Upper lobe of left lung (tissue), 6 donors: Measurements from ENCODE around the gene SLC7A6. TPM values are rescaled to one million over a fixed set of nuclear protein-coding genes. Genes with fewer than 3 reads are reported as not detected.

Experiments
- ATAC-seq, 2 donors: fragments of 200-7000 bp; cut with Tn5 transposase; one replicate each; pipeline ENCODE4 v1.9.1; 2022; ENCODE audit warnings: mild to moderate bottlenecking in 2 of 2, moderate library complexity in 2 of 2; ENCODE audit not compliant: low FRiP score in 2 of 2
- DNase-seq, 2 donors: peaks; one replicate each; pipeline ENCODE4 v3.0.0-alpha.2; 2019 to 2020
- H3K27ac ChIP-seq, 4 donors: fragments of 200-600 bp; sonication (generic); one replicate each; pipeline ENCODE4 v1.5.1; 2016 to 2019
- H3K27me3 ChIP-seq, 4 donors: fragments of 200-600 bp; sonication (generic); one replicate each; pipeline ENCODE4 v1.5.1; 2017 to 2019
- H3K36me3 ChIP-seq, 4 donors: fragments of 200-600 bp; sonication (generic); one replicate each; pipeline ENCODE4 v1.5.1; 2016 to 2019
- H3K4me1 ChIP-seq, 4 donors: fragments of 200-600 bp; sonication (generic); one replicate each; pipeline ENCODE4 v1.5.1; 2018 to 2019
- H3K4me3 ChIP-seq, 4 donors: fragments of 200-600 bp; sonication (generic); one replicate each; pipeline ENCODE4 v1.5.1; 2017 to 2019; ENCODE audit warnings: mild to moderate bottlenecking in 2 of 4, moderate library complexity in 1 of 4
- H3K9me3 ChIP-seq, 4 donors: fragments of 200-600 bp; sonication (generic); one replicate each; pipeline ENCODE4 v1.5.1; 2018 to 2019
- EP300 ChIP-seq, 4 donors: sonication (generic); formaldehyde crosslinking; IDR thresholded peaks; one replicate each; pipeline ENCODE4 v1.5.1; 2017; ENCODE audit warnings: antibody characterized with exemption in 4 of 4, control low read depth in 2 of 4
- POLR2A ChIP-seq, 4 donors: fragments of 450-650 bp; IDR thresholded peaks; one replicate each; pipeline ENCODE4 v1.5.1; 2016 to 2017; ENCODE audit warnings: antibody characterized with exemption in 4 of 4, mild to moderate bottlenecking in 2 of 4
- POLR2AphosphoS5 ChIP-seq, 2 donors: sonication (generic); formaldehyde crosslinking; IDR thresholded peaks; one replicate each; pipeline ENCODE4 v1.5.1; 2017; ENCODE audit warnings: antibody characterized with exemption in 2 of 2
- WGBS, 2 donors: methylation state at CpG; one replicate each; pipeline ENCODE4 v1.1.5; 2017 to 2018; 5-methylcytosine and 5-hydroxymethylcytosine counted together
- total RNA-seq, 6 donors: library from RNA; depleted of rRNA in 4 of 6; stranded (reverse); fragments of >200 nt in 4 of 6; gene quantifications; one replicate each; pipeline versions ENCODE4 v1.1.0 to v1.2.1, GENCODE V29; 2016 to 2021
- TF ChIP-seq, protein P1 (sequence below), 6 experiments: fragments of 450-650 bp in 4 of 6; fragments of 200-600 bp in 2 of 6; sonication (generic) in 2 of 6; IDR thresholded peaks; one replicate each; pipeline ENCODE4 v1.5.1; 2016 to 2019; ENCODE audit warnings: antibody characterized with exemption in 6 of 6
- donor health status: DM: no; HTN: no; CAD: no; lungs with moderate emphysema.
- donor health status: DM: no; HTN: yes; CAD: no; lungs with severe emphysema.

Gene SLC7A6
- total RNA-seq, 6 donors from 2014 or later, result 44.9 to 109 (median 49.5) TPM

DNA sequence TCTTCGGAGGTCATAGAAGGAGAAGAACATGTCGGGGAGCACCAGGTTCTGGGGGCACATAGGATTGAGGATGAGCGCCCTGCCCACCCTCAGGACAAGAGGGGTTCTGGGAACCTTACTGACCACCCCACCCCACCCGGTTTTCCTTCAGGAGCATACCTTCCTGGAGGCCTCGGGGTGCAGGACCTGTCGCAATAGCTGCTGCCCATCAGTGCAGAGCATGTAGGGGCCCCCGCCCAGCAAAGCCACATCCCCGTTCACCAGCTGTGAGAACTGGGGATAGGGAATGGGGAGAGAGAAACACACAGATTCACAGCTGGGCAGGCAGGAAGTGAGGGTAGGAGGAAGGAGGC lies 30.5 kb upstream of the SLC7A6 start:
- H3K4me3 ChIP-seq, result peak overlapping the region in 3 of 4 donors; percentile 17 to 35 (median 29)
- TF ChIP-seq EP300 (IDR thresholded peaks at IDR 0.05), result no peak
- TF ChIP-seq POLR2AphosphoS5 (IDR thresholded peaks at IDR 0.05), result no peak
- TF ChIP-seq, protein P1, sequence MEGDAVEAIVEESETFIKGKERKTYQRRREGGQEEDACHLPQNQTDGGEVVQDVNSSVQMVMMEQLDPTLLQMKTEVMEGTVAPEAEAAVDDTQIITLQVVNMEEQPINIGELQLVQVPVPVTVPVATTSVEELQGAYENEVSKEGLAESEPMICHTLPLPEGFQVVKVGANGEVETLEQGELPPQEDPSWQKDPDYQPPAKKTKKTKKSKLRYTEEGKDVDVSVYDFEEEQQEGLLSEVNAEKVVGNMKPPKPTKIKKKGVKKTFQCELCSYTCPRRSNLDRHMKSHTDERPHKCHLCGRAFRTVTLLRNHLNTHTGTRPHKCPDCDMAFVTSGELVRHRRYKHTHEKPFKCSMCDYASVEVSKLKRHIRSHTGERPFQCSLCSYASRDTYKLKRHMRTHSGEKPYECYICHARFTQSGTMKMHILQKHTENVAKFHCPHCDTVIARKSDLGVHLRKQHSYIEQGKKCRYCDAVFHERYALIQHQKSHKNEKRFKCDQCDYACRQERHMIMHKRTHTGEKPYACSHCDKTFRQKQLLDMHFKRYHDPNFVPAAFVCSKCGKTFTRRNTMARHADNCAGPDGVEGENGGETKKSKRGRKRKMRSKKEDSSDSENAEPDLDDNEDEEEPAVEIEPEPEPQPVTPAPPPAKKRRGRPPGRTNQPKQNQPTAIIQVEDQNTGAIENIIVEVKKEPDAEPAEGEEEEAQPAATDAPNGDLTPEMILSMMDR (IDR thresholded peaks at IDR 0.05), result no peak
- TF ChIP-seq POLR2A (IDR thresholded peaks at IDR 0.05), result no peak
- no peak for DNase-seq
- no peaks in the 10 kb centered on the region for H3K27me3 ChIP-seq
- peaks cover 0 to 30% (median 20%) of the 10 kb centered on the region in 4 donors for H3K36me3 ChIP-seq
- H3K27ac ChIP-seq, result peak overlapping the region in 3 of 4 donors; percentile 38 to 96 (median 88)
- 44 to 45% methylated on average over 7 to 8 of the region's 8 CpGs for WGBS, 2 donors
- no peak for ATAC-seq
- H3K9me3 ChIP-seq, result no peaks in the 10 kb centered on the region
- peaks cover 26 to 63% (median 42%) of the 10 kb centered on the region in 4 donors for H3K4me1 ChIP-seq

DNA sequence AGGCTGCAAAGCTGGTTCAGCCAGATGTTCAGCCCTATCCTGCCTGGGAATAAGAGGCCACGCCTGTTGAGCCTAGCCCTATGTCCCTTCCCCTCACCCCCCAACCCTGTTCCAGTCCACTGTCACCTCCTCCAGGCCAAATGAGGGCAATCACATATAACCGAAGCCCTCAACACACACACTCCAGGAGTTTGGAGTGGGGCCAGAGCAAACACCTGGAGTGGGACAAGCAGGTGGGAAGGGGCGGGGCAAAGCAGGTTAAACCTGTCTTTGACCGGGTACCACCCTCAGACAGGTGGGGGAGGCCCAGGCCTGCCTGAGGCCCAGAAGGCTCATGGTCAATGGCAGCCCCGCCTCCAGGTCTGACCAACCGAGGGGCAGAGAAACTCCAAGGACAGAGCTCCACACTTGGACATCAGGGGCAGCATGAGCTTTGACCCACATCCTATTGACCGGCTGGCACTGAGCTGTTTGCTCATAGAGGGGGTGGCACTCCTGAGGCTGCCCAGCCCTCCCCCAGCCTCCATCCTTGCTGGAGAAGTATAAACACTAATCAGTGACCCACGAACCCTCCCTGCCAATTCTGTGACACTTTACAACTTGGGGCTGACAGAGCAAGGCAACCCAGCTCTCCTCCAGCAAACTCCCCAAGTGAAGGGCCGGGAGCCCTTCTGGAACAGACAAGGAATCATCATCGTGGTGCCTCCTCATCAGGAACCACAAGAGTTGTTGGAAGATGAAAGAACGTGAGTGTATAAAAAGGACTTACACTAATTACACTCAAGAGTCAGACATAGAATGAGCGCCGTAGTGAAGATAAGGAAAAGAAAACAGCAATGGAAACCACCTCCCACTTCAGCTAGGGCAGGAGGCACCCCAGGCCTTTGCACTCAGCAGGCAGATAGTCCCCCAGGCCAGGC lies 29.9 kb upstream of the SLC7A6 start:
- WGBS, 2 donors, result 43 to 62% methylated on average over 9 to 13 of the region's 13 CpGs
- ATAC-seq, result peak; percentile 3 to 84

DNA sequence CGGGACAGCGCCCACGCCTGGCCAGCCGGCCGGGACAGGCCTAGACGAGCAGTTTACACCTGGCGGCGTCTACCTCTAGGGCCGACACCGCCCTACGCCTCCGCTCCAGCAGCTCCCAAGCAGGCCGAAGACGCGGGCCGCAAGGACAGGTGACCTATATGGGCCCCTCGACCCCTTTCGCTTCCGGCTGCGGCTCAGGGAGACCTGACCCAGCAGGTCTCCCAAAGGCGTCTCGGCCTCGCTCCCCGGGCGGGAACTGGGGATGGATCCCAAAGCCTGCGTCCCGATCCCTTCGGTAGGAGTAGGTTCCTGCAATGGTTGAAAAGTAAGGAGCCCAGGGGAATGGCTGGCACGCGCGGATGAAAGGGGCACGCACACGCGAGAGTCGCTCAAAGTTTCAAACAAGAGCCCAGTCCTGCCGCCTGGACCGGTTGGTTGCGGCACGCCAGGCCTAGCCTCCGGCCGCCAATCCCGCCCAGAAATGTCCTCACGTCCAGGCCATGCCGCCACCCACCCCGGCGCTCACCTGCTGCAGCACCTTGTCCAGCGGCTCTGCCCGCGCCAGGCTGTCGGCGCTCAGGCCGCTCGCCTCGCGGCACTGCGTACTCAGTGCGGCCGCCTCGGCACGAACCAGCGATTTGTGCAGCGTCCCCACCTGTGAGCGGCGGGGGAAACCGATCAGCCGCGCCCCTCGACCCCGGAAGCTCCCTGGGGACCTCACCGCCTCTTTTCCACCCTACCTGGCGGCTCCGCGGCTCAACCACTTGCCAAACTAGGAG lies 29.0 kb upstream of the SLC7A6 start:
- 58 to 59% methylated on average over 29 to 58 of the region's 73 CpGs for WGBS, 2 donors
- H3K27me3 ChIP-seq, result no peaks in the 10 kb centered on the region
- H3K4me3 ChIP-seq, result peak overlapping the region; percentile 17 to 66 (median 60)
- H3K27ac ChIP-seq, result peak overlapping the region; percentile 87 to 96 (median 92)
- H3K4me1 ChIP-seq, result peaks cover 27 to 66% (median 44%) of the 10 kb centered on the region in 4 donors
- DNase-seq (peak in 1 of 2 donors; percentile 89), ATAC-seq (no peak)
- peaks cover 0 to 23% (median 14%) of the 10 kb centered on the region in 4 donors for H3K36me3 ChIP-seq
- TF ChIP-seq POLR2AphosphoS5 (IDR thresholded peaks at IDR 0.05) (no peak), POLR2A (IDR thresholded peaks at IDR 0.05) (peak in 1 of 4 donors; percentile 53)
- TF ChIP-seq, protein P1 (IDR thresholded peaks at IDR 0.05), result peak in 1 of 6 experiments; percentile 8
- no peaks in the 10 kb centered on the region for H3K9me3 ChIP-seq

More for the DNA sequence above, 29.9 kb upstream of the SLC7A6 start:
- TF ChIP-seq POLR2A (IDR thresholded peaks at IDR 0.05) (peak in 2 of 4 donors; percentile 33 to 74), POLR2AphosphoS5 (IDR thresholded peaks at IDR 0.05) (peak; percentile 81 to 86), EP300 (IDR thresholded peaks at IDR 0.05) (peak; percentile 5 to 93 (median 58))
- TF ChIP-seq, protein P1 (IDR thresholded peaks at IDR 0.05), result peak in 2 of 6 experiments; percentile 4 to 16
- H3K4me3 ChIP-seq, result peak overlapping the region in 3 of 4 donors; percentile 56 to 66 (median 65)
- no peaks in the 10 kb centered on the region for H3K9me3 ChIP-seq
- H3K4me1 ChIP-seq, result peaks cover 23 to 61% (median 37%) of the 10 kb centered on the region in 4 donors
- DNase-seq, result peak; percentile 40 to 96
- peaks cover 0 to 30% (median 20%) of the 10 kb centered on the region in 4 donors for H3K36me3 ChIP-seq
- no peaks in the 10 kb centered on the region for H3K27me3 ChIP-seq
- peak overlapping the region; percentile 87 to 96 (median 92) for H3K27ac ChIP-seq

DNA sequence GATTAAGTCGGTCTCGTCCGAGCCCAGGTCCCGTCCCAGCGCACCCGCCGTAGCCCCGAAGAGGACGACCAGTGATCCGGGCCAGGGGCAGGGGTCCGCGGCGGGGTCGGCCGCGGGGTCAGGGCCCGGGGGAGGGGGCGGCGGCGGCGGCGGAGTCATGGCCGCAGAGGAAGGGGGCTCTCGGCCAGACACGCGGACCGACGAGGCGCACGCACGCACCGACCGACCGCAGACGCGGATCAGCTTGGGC lies 28.5 kb upstream of the SLC7A6 start, which contains the start of gene ESRP2:
TSS of gene ESRP2 (minus strand) at position 241 of the 250 bp plus-strand sequence. CDS start at position 159, 82 bp downstream.
- no peaks in the 10 kb centered on the region for H3K27me3 ChIP-seq
- ATAC-seq (no peak), DNase-seq (no peak)
- no peak for TF ChIP-seq EP300 (IDR thresholded peaks at IDR 0.05)
- TF ChIP-seq, protein P1 (IDR thresholded peaks at IDR 0.05), result no peak
- H3K27ac ChIP-seq, result peak within 1 kb of the TSS; percentile 87 to 96 (median 92)
- peaks cover 0 to 18% (median 12%) of the 10 kb centered on the region in 4 donors for H3K36me3 ChIP-seq
- H3K4me3 ChIP-seq, result peak within 1 kb of the TSS; percentile 50 to 66 (median 60)
- WGBS, 2 donors, result 20 to 40% methylated on average over 1 to 8 of the region's 36 CpGs
- peaks cover 27 to 66% (median 43%) of the 10 kb centered on the region in 4 donors for H3K4me1 ChIP-seq
- H3K9me3 ChIP-seq, result no peaks in the 10 kb centered on the region
